Natural killer cell (primary cell): ENCODE results near the gene MPZL2. TPM values are rescaled to one million over a fixed set of nuclear protein-coding genes. Genes with fewer than 3 reads are reported as not detected.

Experiments used
- ATAC-seq, 3 donors: fragments of 150-1000 bp in 2 of 3; fragments of 200-7000 bp in 1 of 3; cut with Tn5 transposase; 1 replicate in 1 of 3; 2 replicates in 2 of 3; pipeline ENCODE4 v1.10.0; 2021; ENCODE audit warnings: mild to moderate bottlenecking in 2 of 3, moderate library complexity in 2 of 3
- DNase-seq, 2 donors: peaks; one replicate each; pipeline versions ENCODE4 v3.0.0 to v3.0.0-alpha.2; 2013 to 2021; ENCODE audit warnings: mixed read lengths in 1 of 2
- H3K27ac ChIP-seq: one replicate; pipeline ENCODE4 v1.5.1; 2013; ENCODE audit warnings: mild to moderate bottlenecking, low read length
- H3K27me3 ChIP-seq: one replicate; pipeline ENCODE4 v1.6.1; 2013; ENCODE audit warnings: low read length; ENCODE audit not compliant: control insufficient read depth, insufficient read depth
- H3K36me3 ChIP-seq: one replicate; pipeline ENCODE4 v1.6.1; 2013; ENCODE audit warnings: low read length; ENCODE audit not compliant: control insufficient read depth, insufficient read depth
- H3K4me1 ChIP-seq: one replicate; pipeline ENCODE4 v1.6.1; 2013; ENCODE audit warnings: low read length; ENCODE audit not compliant: control insufficient read depth, insufficient read depth
- H3K4me3 ChIP-seq: one replicate; pipeline ENCODE4 v1.5.1; 2013; ENCODE audit warnings: low read length
- H3K9me3 ChIP-seq: one replicate; pipeline ENCODE4 v1.6.1; 2013; ENCODE audit warnings: low read length; ENCODE audit not compliant: control insufficient read depth, insufficient read depth
- H3K27ac Mint-ChIP-seq, 2 donors: one replicate each; pipeline ENCODE4 v1.8.0; 2022; ENCODE audit warnings: mild to moderate bottlenecking in 2 of 2, mixed read lengths in 2 of 2, moderate library complexity in 1 of 2
- H3K27me3 Mint-ChIP-seq, 2 donors: one replicate each; pipeline ENCODE4 v1.8.0; 2022; ENCODE audit warnings: low read depth in 2 of 2, mixed read lengths in 2 of 2
- H3K36me3 Mint-ChIP-seq: one replicate; pipeline ENCODE4 v1.8.0; 2022; ENCODE audit warnings: mixed read lengths
- H3K4me1 Mint-ChIP-seq, 2 donors: one replicate each; pipeline ENCODE4 v1.8.0; 2022; ENCODE audit warnings: mixed read lengths in 2 of 2
- H3K4me3 Mint-ChIP-seq: one replicate; pipeline ENCODE4 v1.8.0; 2022; ENCODE audit warnings: mild to moderate bottlenecking, moderate library complexity, mixed read lengths
- H3K9me3 Mint-ChIP-seq, 2 donors: one replicate each; pipeline ENCODE4 v1.8.0; 2022; ENCODE audit warnings: mixed read lengths in 2 of 2
- CTCF ChIP-seq: fragments of 200-600 bp; IDR thresholded peaks from one replicate; pipeline ENCODE4 v1.8.0; 2022; ENCODE audit warnings: antibody characterized with exemption
- WGBS: methylation state at CpG from one replicate; pipeline ENCODE4 v1.1.7; 2013; ENCODE audit warnings: missing lambda C conversion rate; ENCODE audit not compliant: insufficient coverage; 5-methylcytosine and 5-hydroxymethylcytosine counted together
- intact Hi-C: fragments of 100-400 bp; cut with micrococcal nuclease; formaldehyde crosslinking; loops from one replicate; pipeline ENCODE4 v1.14.2; 2022
- total RNA-seq, 4 donors: library from RNA; stranded (reverse); fragments of 120-200 nt in 1 of 4; gene quantifications; one replicate each; pipeline versions ENCODE4 v1.2.3 to v1.2.4, GENCODE V29; 2013 to 2022

MPZL2 gene
- total RNA-seq, 3 donors from 2014 or later (not counting 1 experiment from before 2014, with no cell fraction given) = 0.49 to 0.58 TPM; not detected in 1

GRCh38 chr11:118304227-118304567 is 40.1 kb upstream of the MPZL2 start:
- Histone ChIP-seq H3K36me3 (peaks cover 16% of the 10 kb centered on the region), H3K4me3 (peak overlapping the region; percentile 40), H3K27ac (peak overlapping the region; percentile 79), H3K4me1 (peaks cover 45% of the 10 kb centered on the region), H3K9me3 (no peaks in the 10 kb centered on the region), H3K27me3 (no peaks in the 10 kb centered on the region)
- DNase-seq (no peak), ATAC-seq (peak in 1 of 3 donors; percentile 6)
- Mint-ChIP-seq H3K27ac (peak overlapping the region; percentile 92 to 98), H3K36me3 (no peaks in the 10 kb centered on the region), H3K4me1 (peaks cover 49 to 79% of the 10 kb centered on the region in 2 donors), H3K27me3 (no peaks in the 10 kb centered on the region), H3K9me3 (no peaks in the 10 kb centered on the region), H3K4me3 (peak overlapping the region; percentile 82)
- intact Hi-C loops = no loop called here
- WGBS = 17% methylated on average over 1 of the region's 1 CpG
- TF ChIP-seq CTCF = no peak

- Mint-ChIP-seq H3K4me1 (peaks cover 30 to 55% of the 10 kb centered on the region in 2 donors), H3K4me3 (no peak overlapping the region), H3K27me3 (no peaks in the 10 kb centered on the region), H3K27ac (no peak overlapping the region), H3K9me3 (no peaks in the 10 kb centered on the region), H3K36me3 (no peaks in the 10 kb centered on the region)
- Histone ChIP-seq H3K27ac (no peak overlapping the region), H3K4me1 (peaks cover 30% of the 10 kb centered on the region), H3K9me3 (no peaks in the 10 kb centered on the region), H3K27me3 (no peaks in the 10 kb centered on the region), H3K4me3 (no peak overlapping the region), H3K36me3 (peaks cover under 1% of the 10 kb centered on the region)
- ATAC-seq = no peak
- no peak for TF ChIP-seq CTCF
- intact Hi-C loops = no loop called here
- WGBS = 85% methylated on average over 8 of the region's 8 CpGs
- no peak for DNase-seq
These were observed 37.6 kb upstream of the MPZL2 start for GRCh38 chr11:118301600-118302195.

- intact Hi-C loops = loop anchor here (1.0 to 5.0 kb wide), 2 partner anchors 57 to 191 kb away; no protein-coding TSS in a partner anchor
- H3K9me3 ChIP-seq = no peaks in the 10 kb centered on the region
- WGBS = 79% methylated on average over 2 of the region's 3 CpGs
- H3K27me3 ChIP-seq = no peaks in the 10 kb centered on the region
- peak overlapping the region in 1 of 2 donors; percentile 75 for H3K27ac Mint-ChIP-seq
- DNase-seq (peak in 1 of 2 donors; percentile 78), ATAC-seq (peak in 2 of 3 donors; percentile 66 to 81)
- TF ChIP-seq CTCF = peak; percentile 67
- no peak overlapping the region for H3K4me3 Mint-ChIP-seq
- H3K4me3 ChIP-seq = no peak overlapping the region
- H3K36me3 ChIP-seq = no peaks in the 10 kb centered on the region
- H3K9me3 Mint-ChIP-seq = no peaks in the 10 kb centered on the region
- peaks cover 14 to 27% of the 10 kb centered on the region in 2 donors for H3K4me1 Mint-ChIP-seq
- H3K4me1 ChIP-seq = peaks cover 7% of the 10 kb centered on the region
- peaks cover 4 to 6% of the 10 kb centered on the region in 2 donors for H3K27me3 Mint-ChIP-seq
- H3K27ac ChIP-seq = no peak overlapping the region
- H3K36me3 Mint-ChIP-seq = no peaks in the 10 kb centered on the region
These were observed 31.8 kb upstream of the MPZL2 start for GRCh38 chr11:118295815-118296454.
